HFFc6 (cell line): ENCODE data around the gene ABCA4. TPM values are rescaled to one million over a fixed set of nuclear protein-coding genes. Genes with fewer than 3 reads are reported as not detected.

Experiments
- DNase-seq: peaks from one replicate; pipeline ENCODE4 v3.0.0-alpha.2; 2018
- H3K27ac Mint-ChIP-seq: 2 replicates; pipeline ENCODE4 v1.8.0; 2020; ENCODE audit warnings: mild to moderate bottlenecking, mixed read lengths
- H3K27me3 Mint-ChIP-seq: 2 replicates; pipeline ENCODE4 v1.8.0; 2021; ENCODE audit warnings: mild to moderate bottlenecking, moderate library complexity, mixed read lengths; ENCODE audit not compliant: insufficient read depth
- H3K36me3 Mint-ChIP-seq: 2 replicates; pipeline ENCODE4 v1.8.0; 2021; ENCODE audit warnings: low read depth, mixed read lengths
- H3K4me1 Mint-ChIP-seq: 2 replicates; pipeline ENCODE4 v1.8.0; 2020; ENCODE audit warnings: low read depth, mixed read lengths
- H3K4me3 Mint-ChIP-seq: 2 replicates; pipeline ENCODE4 v1.8.0; 2020; ENCODE audit warnings: mild to moderate bottlenecking, moderate library complexity, mixed read lengths
- H3K9me3 Mint-ChIP-seq: 2 replicates; pipeline ENCODE4 v1.8.0; 2020; ENCODE audit warnings: mild to moderate bottlenecking, mixed read lengths
- CTCF ChIP-seq: fragments of 200-600 bp; sonication (generic); IDR thresholded peaks from 2 replicates; pipeline ENCODE4 v1.5.0; 2021; ENCODE audit warnings: antibody characterized with exemption, mild to moderate bottlenecking
- total RNA-seq, 6 experiments: library from RNA; stranded (reverse); fragmentation: NEBNext Ultra II Directional; extraction: Animal tissue kit (Norgen Biotek cat#: 25700); gene quantifications; 2 replicates in 1 of 6; 3 replicates in 5 of 6; pipeline ENCODE4 v1.2.3, GENCODE V29; 2021

The ABCA4 gene
- total RNA-seq, 6 experiments from 2014 or later: 0.03 to 0.09 (median 0.05) TPM; not detected in 3

GRCh38 chr1:94143809-94144176, 22.8 kb upstream of the ABCA4 start:
- H3K27ac Mint-ChIP-seq: no peak overlapping the region
- peaks cover 6% of the 10 kb centered on the region for H3K9me3 Mint-ChIP-seq
- peaks cover 23% of the 10 kb centered on the region for H3K4me1 Mint-ChIP-seq
- no peak for TF ChIP-seq CTCF
- no peaks in the 10 kb centered on the region for H3K36me3 Mint-ChIP-seq
- DNase-seq: no peak
- no peaks in the 10 kb centered on the region; the same call in none of the 2 replicates for H3K27me3 Mint-ChIP-seq
- H3K4me3 Mint-ChIP-seq: no peak overlapping the region

- peaks cover 23% of the 10 kb centered on the region for H3K4me1 Mint-ChIP-seq
- no peak for DNase-seq
- H3K4me3 Mint-ChIP-seq: no peak overlapping the region
- no peak for TF ChIP-seq CTCF
- no peaks in the 10 kb centered on the region; the same call in none of the 2 replicates for H3K27me3 Mint-ChIP-seq
- peaks cover 9% of the 10 kb centered on the region for H3K9me3 Mint-ChIP-seq
- no peak overlapping the region for H3K27ac Mint-ChIP-seq
- no peaks in the 10 kb centered on the region for H3K36me3 Mint-ChIP-seq
Observed at GRCh38 chr1:94143173-94143808, 22.3 kb upstream of the ABCA4 start.

- H3K4me1 Mint-ChIP-seq: peaks cover 23% of the 10 kb centered on the region
- no peak overlapping the region for H3K27ac Mint-ChIP-seq
- no peaks in the 10 kb centered on the region for H3K36me3 Mint-ChIP-seq
- no peak for TF ChIP-seq CTCF
- DNase-seq: no peak
- peaks cover 9% of the 10 kb centered on the region for H3K9me3 Mint-ChIP-seq
- H3K27me3 Mint-ChIP-seq: no peaks in the 10 kb centered on the region; the same call in none of the 2 replicates
- no peak overlapping the region for H3K4me3 Mint-ChIP-seq
Observed at GRCh38 chr1:94142583-94142982, 21.6 kb upstream of the ABCA4 start.

GRCh38 chr1:94142022-94142421, 21.1 kb upstream of the ABCA4 start:
- peaks cover 18% of the 10 kb centered on the region for H3K4me1 Mint-ChIP-seq
- no peaks in the 10 kb centered on the region for H3K36me3 Mint-ChIP-seq
- peaks cover 9% of the 10 kb centered on the region for H3K9me3 Mint-ChIP-seq
- peak overlapping the region; percentile 10; the same call in 1 of the 2 replicates for H3K27ac Mint-ChIP-seq
- DNase-seq: peak; percentile 44
- TF ChIP-seq CTCF: no peak
- peaks cover 1% of the 10 kb centered on the region for H3K27me3 Mint-ChIP-seq
- no peak overlapping the region for H3K4me3 Mint-ChIP-seq

GRCh38 chr1:94132111-94132510, 11.2 kb upstream of the ABCA4 start:
- no peak overlapping the region for H3K27ac Mint-ChIP-seq
- peaks cover 17% of the 10 kb centered on the region for H3K4me1 Mint-ChIP-seq
- TF ChIP-seq CTCF: no peak

More at GRCh38 chr1:94132111-94132510, 11.2 kb upstream of the ABCA4 start:
- no peak for DNase-seq
- Mint-ChIP-seq H3K9me3 (peaks cover 6% of the 10 kb centered on the region), H3K27me3 (peaks cover 15% of the 10 kb centered on the region), H3K36me3 (peaks cover 9% of the 10 kb centered on the region), H3K4me3 (no peak overlapping the region)
